ENCODE data around the gene TUBGCP2. TPM values are rescaled to one million over a fixed set of nuclear protein-coding genes. Genes with fewer than 3 reads are reported as not detected.

The TUBGCP2 gene
- total RNA-seq, 6 experiments from 2014 or later, result 72.5 to 80.8 (median 77.7) TPM

GRCh38 chr10:133328358-133329343 lies 20.0 kb upstream of the TUBGCP2 start:
- Mint-ChIP-seq H3K27me3 (ENCODE audit: insufficient read depth) (peaks cover 40% of the 10 kb centered on the region), H3K4me1 (ENCODE audit: low read depth) (peaks cover 16% of the 10 kb centered on the region; the same call in 1 of the 2 replicates), H3K27ac (no peak overlapping the region), H3K4me3 (no peak overlapping the region), H3K36me3 (ENCODE audit: low read depth) (no peaks in the 10 kb centered on the region), H3K9me3 (no peaks in the 10 kb centered on the region)
- TF ChIP-seq CTCF (IDR thresholded peaks at IDR 0.05), result no peak
- no peak for DNase-seq

GRCh38 chr10:133327651-133328357 lies 19.1 kb upstream of the TUBGCP2 start:
- no peaks in the 10 kb centered on the region for H3K36me3 Mint-ChIP-seq (ENCODE audit: low read depth)
- H3K9me3 Mint-ChIP-seq, result no peaks in the 10 kb centered on the region
- DNase-seq, result no peak
- peaks cover 16% of the 10 kb centered on the region; the same call in 1 of the 2 replicates for H3K4me1 Mint-ChIP-seq (ENCODE audit: low read depth)
- no peak overlapping the region for H3K4me3 Mint-ChIP-seq
- peaks cover 35% of the 10 kb centered on the region for H3K27me3 Mint-ChIP-seq (ENCODE audit: insufficient read depth)
- TF ChIP-seq CTCF (IDR thresholded peaks at IDR 0.05), result no peak
- H3K27ac Mint-ChIP-seq, result no peak overlapping the region

GRCh38 chr10:133326745-133327650 lies 18.3 kb upstream of the TUBGCP2 start:
- no peak for DNase-seq
- H3K9me3 Mint-ChIP-seq, result no peaks in the 10 kb centered on the region
- H3K27ac Mint-ChIP-seq, result no peak overlapping the region
- H3K4me3 Mint-ChIP-seq, result no peak overlapping the region
- peaks cover 27% of the 10 kb centered on the region for H3K27me3 Mint-ChIP-seq (ENCODE audit: insufficient read depth)
- H3K4me1 Mint-ChIP-seq (ENCODE audit: low read depth), result peaks cover 16% of the 10 kb centered on the region; the same call in 1 of the 2 replicates
- no peak for TF ChIP-seq CTCF (IDR thresholded peaks at IDR 0.05)
- no peaks in the 10 kb centered on the region for H3K36me3 Mint-ChIP-seq (ENCODE audit: low read depth)

GRCh38 chr10:133326223-133326551 lies 17.5 kb upstream of the TUBGCP2 start:
- peaks cover 20% of the 10 kb centered on the region for H3K27me3 Mint-ChIP-seq (ENCODE audit: insufficient read depth)
- DNase-seq, result no peak
- H3K4me1 Mint-ChIP-seq (ENCODE audit: low read depth), result peaks cover 16% of the 10 kb centered on the region; the same call in 1 of the 2 replicates
- H3K9me3 Mint-ChIP-seq, result peaks cover 3% of the 10 kb centered on the region; the same call in 1 of the 2 replicates
- no peak overlapping the region for H3K4me3 Mint-ChIP-seq
- no peak overlapping the region for H3K27ac Mint-ChIP-seq
- TF ChIP-seq CTCF (IDR thresholded peaks at IDR 0.05), result no peak
- H3K36me3 Mint-ChIP-seq (ENCODE audit: low read depth), result no peaks in the 10 kb centered on the region
